ENCODE results near the gene FAM149A. TPM values are rescaled to one million over a fixed set of nuclear protein-coding genes. Genes with fewer than 3 reads are reported as not detected.

Gene FAM149A
- total and polyA plus RNA-seq, 2 experiments from 2014 or later: 10.8 to 13.3 TPM

DNA sequence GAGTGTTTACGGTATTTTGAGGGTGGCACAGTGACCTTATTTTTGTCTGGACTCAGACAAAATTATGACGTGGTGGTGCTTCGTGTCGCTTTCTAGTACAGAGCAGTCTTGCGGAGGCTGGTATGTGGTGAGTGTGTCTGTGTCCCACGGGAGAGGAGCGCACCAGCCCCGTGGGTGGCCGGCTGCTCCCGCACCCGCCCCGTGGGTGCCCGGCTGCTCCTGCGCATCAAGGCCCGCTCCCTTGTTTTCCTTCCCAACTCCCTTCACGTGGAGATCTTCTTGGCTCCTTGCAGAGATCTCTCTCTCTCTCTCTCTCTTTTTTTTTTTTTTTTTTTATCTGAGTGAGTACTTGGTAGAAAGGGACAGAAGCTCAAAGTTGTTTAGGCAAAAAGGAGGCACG is 12.2 kb upstream of the FAM149A start:
- H3K27ac Mint-ChIP-seq: no peak overlapping the region
- no peaks in the 10 kb centered on the region for H3K79me2 ChIP-seq (replicated peaks; ENCODE audit: insufficient read depth)
- no peak overlapping the region for H3K27ac ChIP-seq (ENCODE audit: low read depth)
- H4K20me1 ChIP-seq (replicated peaks; ENCODE audit: insufficient read depth): no peaks in the 10 kb centered on the region
- no peaks in the 10 kb centered on the region for H3K9me3 Mint-ChIP-seq
- H3K4me2 ChIP-seq: no peak overlapping the region
- no peak for ATAC-seq
- no peak for DNase-seq (ENCODE audit: low spot score)
- H3K4me1 Mint-ChIP-seq: peaks cover 12% of the 10 kb centered on the region
- H3F3A ChIP-seq (replicated peaks; ENCODE audit: low read depth): no peaks in the 10 kb centered on the region
- H3K9me2 ChIP-seq (ENCODE audit: insufficient read depth): no peaks in the 10 kb centered on the region
- no peaks in the 10 kb centered on the region; the same call in 1 of the 2 replicates for H3K36me3 ChIP-seq (ENCODE audit: insufficient read depth)
- H3K4me3 ChIP-seq: no peak overlapping the region
- no peaks in the 10 kb centered on the region; the same call in 2 of the 3 replicates for H3K36me3 Mint-ChIP-seq (ENCODE audit: low read depth)
- H3K27me3 Mint-ChIP-seq (ENCODE audit: insufficient read depth, low read depth, poor library complexity): peaks cover 6% of the 10 kb centered on the region
- no peaks in the 10 kb centered on the region for H3K4me1 ChIP-seq (ENCODE audit: insufficient read depth)
- no peak overlapping the region for H3K4me3 Mint-ChIP-seq
- no peaks in the 10 kb centered on the region for H3K27me3 ChIP-seq (ENCODE audit: insufficient read depth)
- TF ChIP-seq, protein P1, sequence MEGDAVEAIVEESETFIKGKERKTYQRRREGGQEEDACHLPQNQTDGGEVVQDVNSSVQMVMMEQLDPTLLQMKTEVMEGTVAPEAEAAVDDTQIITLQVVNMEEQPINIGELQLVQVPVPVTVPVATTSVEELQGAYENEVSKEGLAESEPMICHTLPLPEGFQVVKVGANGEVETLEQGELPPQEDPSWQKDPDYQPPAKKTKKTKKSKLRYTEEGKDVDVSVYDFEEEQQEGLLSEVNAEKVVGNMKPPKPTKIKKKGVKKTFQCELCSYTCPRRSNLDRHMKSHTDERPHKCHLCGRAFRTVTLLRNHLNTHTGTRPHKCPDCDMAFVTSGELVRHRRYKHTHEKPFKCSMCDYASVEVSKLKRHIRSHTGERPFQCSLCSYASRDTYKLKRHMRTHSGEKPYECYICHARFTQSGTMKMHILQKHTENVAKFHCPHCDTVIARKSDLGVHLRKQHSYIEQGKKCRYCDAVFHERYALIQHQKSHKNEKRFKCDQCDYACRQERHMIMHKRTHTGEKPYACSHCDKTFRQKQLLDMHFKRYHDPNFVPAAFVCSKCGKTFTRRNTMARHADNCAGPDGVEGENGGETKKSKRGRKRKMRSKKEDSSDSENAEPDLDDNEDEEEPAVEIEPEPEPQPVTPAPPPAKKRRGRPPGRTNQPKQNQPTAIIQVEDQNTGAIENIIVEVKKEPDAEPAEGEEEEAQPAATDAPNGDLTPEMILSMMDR (conservative IDR thresholded peaks at IDR 0.05; ENCODE audit: low read depth in 2 of 2): no peak
- no peak for TF ChIP-seq POLR2AphosphoS5 (IDR thresholded peaks at IDR 0.05; ENCODE audit: low read depth)
- no peak for TF ChIP-seq EZH2 (IDR thresholded peaks at IDR 0.05; ENCODE audit: low read depth, unreplicated experiment)
- TF ChIP-seq ZNF331 (CRISPR knock-in tag; IDR thresholded peaks at IDR 0.05; ENCODE audit: low read depth): no peak
- no peak for TF ChIP-seq EZH2phosphoT487 (IDR thresholded peaks at IDR 0.05; ENCODE audit: unreplicated experiment)
- no peak for TF ChIP-seq CREB1 (CRISPR knock-in tag; IDR thresholded peaks at IDR 0.05; ENCODE audit: low read depth)
- TF ChIP-seq JUNB (IDR thresholded peaks at IDR 0.05; ENCODE audit: unreplicated experiment): no peak
- TF ChIP-seq, protein P2, sequence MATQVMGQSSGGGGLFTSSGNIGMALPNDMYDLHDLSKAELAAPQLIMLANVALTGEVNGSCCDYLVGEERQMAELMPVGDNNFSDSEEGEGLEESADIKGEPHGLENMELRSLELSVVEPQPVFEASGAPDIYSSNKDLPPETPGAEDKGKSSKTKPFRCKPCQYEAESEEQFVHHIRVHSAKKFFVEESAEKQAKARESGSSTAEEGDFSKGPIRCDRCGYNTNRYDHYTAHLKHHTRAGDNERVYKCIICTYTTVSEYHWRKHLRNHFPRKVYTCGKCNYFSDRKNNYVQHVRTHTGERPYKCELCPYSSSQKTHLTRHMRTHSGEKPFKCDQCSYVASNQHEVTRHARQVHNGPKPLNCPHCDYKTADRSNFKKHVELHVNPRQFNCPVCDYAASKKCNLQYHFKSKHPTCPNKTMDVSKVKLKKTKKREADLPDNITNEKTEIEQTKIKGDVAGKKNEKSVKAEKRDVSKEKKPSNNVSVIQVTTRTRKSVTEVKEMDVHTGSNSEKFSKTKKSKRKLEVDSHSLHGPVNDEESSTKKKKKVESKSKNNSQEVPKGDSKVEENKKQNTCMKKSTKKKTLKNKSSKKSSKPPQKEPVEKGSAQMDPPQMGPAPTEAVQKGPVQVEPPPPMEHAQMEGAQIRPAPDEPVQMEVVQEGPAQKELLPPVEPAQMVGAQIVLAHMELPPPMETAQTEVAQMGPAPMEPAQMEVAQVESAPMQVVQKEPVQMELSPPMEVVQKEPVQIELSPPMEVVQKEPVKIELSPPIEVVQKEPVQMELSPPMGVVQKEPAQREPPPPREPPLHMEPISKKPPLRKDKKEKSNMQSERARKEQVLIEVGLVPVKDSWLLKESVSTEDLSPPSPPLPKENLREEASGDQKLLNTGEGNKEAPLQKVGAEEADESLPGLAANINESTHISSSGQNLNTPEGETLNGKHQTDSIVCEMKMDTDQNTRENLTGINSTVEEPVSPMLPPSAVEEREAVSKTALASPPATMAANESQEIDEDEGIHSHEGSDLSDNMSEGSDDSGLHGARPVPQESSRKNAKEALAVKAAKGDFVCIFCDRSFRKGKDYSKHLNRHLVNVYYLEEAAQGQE (IDR thresholded peaks at IDR 0.05; ENCODE audit: unreplicated experiment): no peak
- no peak for TF ChIP-seq NANOG (IDR thresholded peaks at IDR 0.05; ENCODE audit: borderline replicate concordance)
- TF ChIP-seq STAT1 (IDR thresholded peaks at IDR 0.05; ENCODE audit: unreplicated experiment): no peak
- no peak for TF ChIP-seq ZNF114 (CRISPR knock-in tag; IDR thresholded peaks at IDR 0.05)
- TF ChIP-seq, protein P3, sequence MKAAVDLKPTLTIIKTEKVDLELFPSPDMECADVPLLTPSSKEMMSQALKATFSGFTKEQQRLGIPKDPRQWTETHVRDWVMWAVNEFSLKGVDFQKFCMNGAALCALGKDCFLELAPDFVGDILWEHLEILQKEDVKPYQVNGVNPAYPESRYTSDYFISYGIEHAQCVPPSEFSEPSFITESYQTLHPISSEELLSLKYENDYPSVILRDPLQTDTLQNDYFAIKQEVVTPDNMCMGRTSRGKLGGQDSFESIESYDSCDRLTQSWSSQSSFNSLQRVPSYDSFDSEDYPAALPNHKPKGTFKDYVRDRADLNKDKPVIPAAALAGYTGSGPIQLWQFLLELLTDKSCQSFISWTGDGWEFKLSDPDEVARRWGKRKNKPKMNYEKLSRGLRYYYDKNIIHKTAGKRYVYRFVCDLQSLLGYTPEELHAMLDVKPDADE (IDR thresholded peaks at IDR 0.05): no peak
- no peak for TF ChIP-seq ZNF462 (CRISPR knock-in tag; IDR thresholded peaks at IDR 0.05)
- H2AFZ ChIP-seq: no peak overlapping the region; the same call in 1 of the 2 replicates
